ENCODE measurements around the gene HID1.
"Not testable (repeated sequence)": the region's sequence is repeated elsewhere in the genome, so short reads cannot be mapped to it uniquely, and the experiment has no call there.

HID1 gene

GRCh38 chr17:74907012-74907411, 65.5 kb downstream of the HID1 start:
- H3K4me3 ChIP-seq (ENCODE audit: low read depth, low read length) = no peak overlapping the region
- no peak for DNase-seq (ENCODE audit: low read depth)

- not testable (repeated sequence) for H3K4me3 ChIP-seq (ENCODE audit: low read depth, low read length); DNase-seq (ENCODE audit: low read depth)
Observed at GRCh38 chr17:74906214-74906793, 66.3 kb downstream of the HID1 start.

GRCh38 chr17:74904687-74905409, 67.7 kb downstream of the HID1 start:
- H3K4me3 ChIP-seq (ENCODE audit: low read depth, low read length) = no peak overlapping the region
- no peak for DNase-seq (ENCODE audit: low read depth)

GRCh38 chr17:74903671-74904070, 68.9 kb downstream of the HID1 start:
- no peak for DNase-seq (ENCODE audit: low read depth)
- H3K4me3 ChIP-seq (ENCODE audit: low read depth, low read length) = no peak overlapping the region

GRCh38 chr17:74903034-74903433, 69.5 kb downstream of the HID1 start:
- no peak for DNase-seq (ENCODE audit: low read depth)
- no peak overlapping the region for H3K4me3 ChIP-seq (ENCODE audit: low read depth, low read length)

- no peak for DNase-seq (ENCODE audit: low read depth)
- H3K4me3 ChIP-seq (ENCODE audit: low read depth, low read length) = no peak overlapping the region
Observed at GRCh38 chr17:74901353-74902135, 71.0 kb downstream of the HID1 start.

Measured in skeletal muscle cell (primary cell).